ENCODE measurements around the gene PSPC1.
"Not testable (repeated sequence)": the region's sequence is repeated elsewhere in the genome, so short reads cannot be mapped to it uniquely, and the experiment has no call there.

Gene PSPC1

GRCh38 chr13:19695829-19696228, 86.9 kb downstream of the PSPC1 start:
- H3K27me3 ChIP-seq (ENCODE audit: control insufficient read depth, low read length) = no peaks in the 10 kb centered on the region

GRCh38 chr13:19695428-19695827, 87.3 kb downstream of the PSPC1 start:
- Histone ChIP-seq H3K36me3 (ENCODE audit: control insufficient read depth, low read length) (peaks cover 13% of the 10 kb centered on the region), H3K4me2 (ENCODE audit: low read length) (no peak overlapping the region), H3K4me3 (ENCODE audit: low read length) (no peak overlapping the region), H3K9me3 (ENCODE audit: control insufficient read depth, insufficient read depth, low read length) (no peaks in the 10 kb centered on the region), H3K9me2 (replicated peaks; ENCODE audit: control insufficient read depth, low read length) (no peaks in the 10 kb centered on the region), H3K27me3 (ENCODE audit: control insufficient read depth, low read length) (no peaks in the 10 kb centered on the region), H3F3A (ENCODE audit: control insufficient read depth, insufficient read depth) (peaks cover 3% of the 10 kb centered on the region; the same call in 1 of the 2 replicates), H4K20me1 (ENCODE audit: control insufficient read depth, insufficient read depth, low read depth, low read length) (no peaks in the 10 kb centered on the region), H3K27ac (ENCODE audit: low read depth, low read length) (no peak overlapping the region), H3K4me1 (ENCODE audit: control insufficient read depth, low read length) (no peaks in the 10 kb centered on the region), H3K79me2 (ENCODE audit: control insufficient read depth, low read length) (no peaks in the 10 kb centered on the region)
- TF ChIP-seq, protein P1, sequence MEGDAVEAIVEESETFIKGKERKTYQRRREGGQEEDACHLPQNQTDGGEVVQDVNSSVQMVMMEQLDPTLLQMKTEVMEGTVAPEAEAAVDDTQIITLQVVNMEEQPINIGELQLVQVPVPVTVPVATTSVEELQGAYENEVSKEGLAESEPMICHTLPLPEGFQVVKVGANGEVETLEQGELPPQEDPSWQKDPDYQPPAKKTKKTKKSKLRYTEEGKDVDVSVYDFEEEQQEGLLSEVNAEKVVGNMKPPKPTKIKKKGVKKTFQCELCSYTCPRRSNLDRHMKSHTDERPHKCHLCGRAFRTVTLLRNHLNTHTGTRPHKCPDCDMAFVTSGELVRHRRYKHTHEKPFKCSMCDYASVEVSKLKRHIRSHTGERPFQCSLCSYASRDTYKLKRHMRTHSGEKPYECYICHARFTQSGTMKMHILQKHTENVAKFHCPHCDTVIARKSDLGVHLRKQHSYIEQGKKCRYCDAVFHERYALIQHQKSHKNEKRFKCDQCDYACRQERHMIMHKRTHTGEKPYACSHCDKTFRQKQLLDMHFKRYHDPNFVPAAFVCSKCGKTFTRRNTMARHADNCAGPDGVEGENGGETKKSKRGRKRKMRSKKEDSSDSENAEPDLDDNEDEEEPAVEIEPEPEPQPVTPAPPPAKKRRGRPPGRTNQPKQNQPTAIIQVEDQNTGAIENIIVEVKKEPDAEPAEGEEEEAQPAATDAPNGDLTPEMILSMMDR (IDR thresholded peaks at IDR 0.05; ENCODE audit: low read depth, low read length, poor library complexity, severe bottlenecking) = no peak
- TF ChIP-seq EZH2phosphoT487 (IDR thresholded peaks at IDR 0.05; ENCODE audit: borderline replicate concordance, low read length) = no peak

More at GRCh38 chr13:19695829-19696228, 86.9 kb downstream of the PSPC1 start:
- no peaks in the 10 kb centered on the region for H3K4me1 ChIP-seq (ENCODE audit: control insufficient read depth, low read length)
- H3K9me3 ChIP-seq (ENCODE audit: control insufficient read depth, insufficient read depth, low read length) = no peaks in the 10 kb centered on the region
- H3K9me2 ChIP-seq (replicated peaks; ENCODE audit: control insufficient read depth, low read length) = no peaks in the 10 kb centered on the region
- H3F3A ChIP-seq (ENCODE audit: control insufficient read depth, insufficient read depth) = peaks cover 1% of the 10 kb centered on the region; the same call in 1 of the 2 replicates
- H4K20me1 ChIP-seq (ENCODE audit: control insufficient read depth, insufficient read depth, low read depth, low read length) = no peaks in the 10 kb centered on the region
- TF ChIP-seq EZH2phosphoT487 (IDR thresholded peaks at IDR 0.05; ENCODE audit: borderline replicate concordance, low read length) = no peak
- TF ChIP-seq, protein P1 (IDR thresholded peaks at IDR 0.05; ENCODE audit: low read depth, low read length, poor library complexity, severe bottlenecking) = no peak
- no peak overlapping the region for H3K27ac ChIP-seq (ENCODE audit: low read depth, low read length)
- no peak overlapping the region for H3K4me3 ChIP-seq (ENCODE audit: low read length)
- peaks cover 13% of the 10 kb centered on the region for H3K36me3 ChIP-seq (ENCODE audit: control insufficient read depth, low read length)
- no peak overlapping the region for H3K4me2 ChIP-seq (ENCODE audit: low read length)
- no peaks in the 10 kb centered on the region for H3K79me2 ChIP-seq (ENCODE audit: control insufficient read depth, low read length)

- not testable (repeated sequence) for H3K27me3 ChIP-seq (ENCODE audit: control insufficient read depth, low read length); H3K9me2 ChIP-seq (replicated peaks; ENCODE audit: control insufficient read depth, low read length); H3K79me2 ChIP-seq (ENCODE audit: control insufficient read depth, low read length); H3K4me1 ChIP-seq (ENCODE audit: control insufficient read depth, low read length); H4K20me1 ChIP-seq (ENCODE audit: control insufficient read depth, insufficient read depth, low read depth, low read length); H3K9me3 ChIP-seq (ENCODE audit: control insufficient read depth, insufficient read depth, low read length); H3K27ac ChIP-seq (ENCODE audit: low read depth, low read length); H3K4me2 ChIP-seq (ENCODE audit: low read length); H3K4me3 ChIP-seq (ENCODE audit: low read length); H3F3A ChIP-seq (ENCODE audit: control insufficient read depth, insufficient read depth)
- H3K36me3 ChIP-seq (ENCODE audit: control insufficient read depth, low read length) = peaks cover 15% of the 10 kb centered on the region
These were observed 91.3 kb downstream of the PSPC1 start for GRCh38 chr13:19691447-19691846.

GRCh38 chr13:19685437-19685836, 97.3 kb downstream of the PSPC1 start:
- Histone ChIP-seq H3K9me2 (replicated peaks; ENCODE audit: control insufficient read depth, low read length) (no peaks in the 10 kb centered on the region), H3K27me3 (ENCODE audit: control insufficient read depth, low read length) (no peaks in the 10 kb centered on the region), H3K27ac (ENCODE audit: low read depth, low read length) (no peak overlapping the region), H3F3A (ENCODE audit: control insufficient read depth, insufficient read depth) (no peaks in the 10 kb centered on the region), H4K20me1 (ENCODE audit: control insufficient read depth, insufficient read depth, low read depth, low read length) (no peaks in the 10 kb centered on the region), H3K4me2 (ENCODE audit: low read length) (no peak overlapping the region), H3K4me3 (ENCODE audit: low read length) (no peak overlapping the region), H3K9me3 (ENCODE audit: control insufficient read depth, insufficient read depth, low read length) (no peaks in the 10 kb centered on the region), H3K36me3 (ENCODE audit: control insufficient read depth, low read length) (peaks cover 23% of the 10 kb centered on the region), H3K79me2 (ENCODE audit: control insufficient read depth, low read length) (no peaks in the 10 kb centered on the region), H3K4me1 (ENCODE audit: control insufficient read depth, low read length) (no peaks in the 10 kb centered on the region)
- no peak for TF ChIP-seq EZH2phosphoT487 (IDR thresholded peaks at IDR 0.05; ENCODE audit: borderline replicate concordance, low read length)
- TF ChIP-seq, protein P1 (IDR thresholded peaks at IDR 0.05; ENCODE audit: low read depth, low read length, poor library complexity, severe bottlenecking) = no peak

Data from DOHH2 (cell line).